ENCODE measurements around the gene DOCK11. TPM values are rescaled to one million over a fixed set of nuclear protein-coding genes. Genes with fewer than 3 reads are reported as not detected.

Gene DOCK11
- total RNA-seq, 2 donors from 2014 or later = 3.1 to 3.4 TPM

- TF ChIP-seq CTCF (conservative IDR thresholded peaks at IDR 0.05) = no peak
- no peak overlapping the region for H3K27ac Mint-ChIP-seq
- peaks cover 21% of the 10 kb centered on the region for H3K9me3 Mint-ChIP-seq
- WGBS, 2 experiments (ENCODE audit: insufficient coverage in 1 of 2, insufficient read length in 1 of 2) = 92% methylated on average over 3 of the region's 3 CpGs; no CpG with 5 or more reads in 1 of the 2 experiments
- no peaks in the 10 kb centered on the region for H3K4me1 ChIP-seq (ENCODE audit: control insufficient read depth, insufficient read depth, low read length)
- H3K4me3 ChIP-seq (ENCODE audit: low read length) = no peak overlapping the region
- no peaks in the 10 kb centered on the region for H3K27me3 Mint-ChIP-seq (ENCODE audit: insufficient read depth)
- DNase-seq = no peak
- H3K9ac ChIP-seq (ENCODE audit: extremely low read depth, low read length, poor library complexity, severe bottlenecking) = no peak overlapping the region
- peaks cover 10% of the 10 kb centered on the region for H3K4me1 Mint-ChIP-seq
- no peak overlapping the region for H3K4me3 Mint-ChIP-seq
- no peaks in the 10 kb centered on the region for H3K27me3 ChIP-seq (ENCODE audit: control insufficient read depth, insufficient read depth, low read length, poor library complexity, severe bottlenecking)
- no peaks in the 10 kb centered on the region for H3K9me3 ChIP-seq (ENCODE audit: control insufficient read depth, low read length)
- H3K27ac ChIP-seq (ENCODE audit: low read depth, low read length) = no peak overlapping the region
- H3K36me3 Mint-ChIP-seq (ENCODE audit: low read depth) = no peaks in the 10 kb centered on the region
- H3K36me3 ChIP-seq (ENCODE audit: control insufficient read depth, insufficient read depth, low read length) = no peaks in the 10 kb centered on the region
These were observed 158.7 kb downstream of the DOCK11 start for GRCh38 chrX:118654331-118654730.

GRCh38 chrX:118655561-118656246 lies 160.1 kb downstream of the DOCK11 start:
- no peak overlapping the region for H3K4me3 ChIP-seq (ENCODE audit: low read length)
- no peak for DNase-seq
- Mint-ChIP-seq H3K27me3 (ENCODE audit: insufficient read depth) (no peaks in the 10 kb centered on the region), H3K27ac (no peak overlapping the region), H3K36me3 (ENCODE audit: low read depth) (no peaks in the 10 kb centered on the region), H3K4me1 (peaks cover 14% of the 10 kb centered on the region), H3K4me3 (no peak overlapping the region), H3K9me3 (peaks cover 31% of the 10 kb centered on the region)
- H3K27me3 ChIP-seq (ENCODE audit: control insufficient read depth, insufficient read depth, low read length, poor library complexity, severe bottlenecking) = no peaks in the 10 kb centered on the region
- TF ChIP-seq CTCF (conservative IDR thresholded peaks at IDR 0.05) = no peak
- no peaks in the 10 kb centered on the region for H3K36me3 ChIP-seq (ENCODE audit: control insufficient read depth, insufficient read depth, low read length)
- H3K9me3 ChIP-seq (ENCODE audit: control insufficient read depth, low read length) = no peaks in the 10 kb centered on the region
- no peak overlapping the region for H3K9ac ChIP-seq (ENCODE audit: extremely low read depth, low read length, poor library complexity, severe bottlenecking)
- H3K4me1 ChIP-seq (ENCODE audit: control insufficient read depth, insufficient read depth, low read length) = no peaks in the 10 kb centered on the region
- WGBS, 2 experiments (ENCODE audit: insufficient coverage in 1 of 2, insufficient read length in 1 of 2) = 92% methylated on average over 3 of the region's 4 CpGs; no CpG with 5 or more reads in 1 of the 2 experiments
- no peak overlapping the region for H3K27ac ChIP-seq (ENCODE audit: low read depth, low read length)

- H3K4me1 ChIP-seq (ENCODE audit: control insufficient read depth, insufficient read depth, low read length) = no peaks in the 10 kb centered on the region
- Mint-ChIP-seq H3K27me3 (ENCODE audit: insufficient read depth) (no peaks in the 10 kb centered on the region), H3K4me1 (peaks cover 14% of the 10 kb centered on the region), H3K4me3 (no peak overlapping the region), H3K9me3 (peaks cover 43% of the 10 kb centered on the region), H3K27ac (no peak overlapping the region), H3K36me3 (ENCODE audit: low read depth) (no peaks in the 10 kb centered on the region)
- 80 to 90% methylated on average over 1 to 3 of the region's 3 CpGs for WGBS, 2 experiments (ENCODE audit: insufficient coverage in 1 of 2, insufficient read length in 1 of 2)
- H3K9ac ChIP-seq (ENCODE audit: extremely low read depth, low read length, poor library complexity, severe bottlenecking) = no peak overlapping the region
- no peak overlapping the region for H3K4me3 ChIP-seq (ENCODE audit: low read length)
- H3K27ac ChIP-seq (ENCODE audit: low read depth, low read length) = no peak overlapping the region
- no peak for TF ChIP-seq CTCF (conservative IDR thresholded peaks at IDR 0.05)
- H3K36me3 ChIP-seq (ENCODE audit: control insufficient read depth, insufficient read depth, low read length) = no peaks in the 10 kb centered on the region
- no peak for DNase-seq
- no peaks in the 10 kb centered on the region for H3K9me3 ChIP-seq (ENCODE audit: control insufficient read depth, low read length)
- H3K27me3 ChIP-seq (ENCODE audit: control insufficient read depth, insufficient read depth, low read length, poor library complexity, severe bottlenecking) = no peaks in the 10 kb centered on the region
These were observed 161.8 kb downstream of the DOCK11 start for GRCh38 chrX:118657413-118657812.
